ENCODE data around the gene KLF9. TPM values are rescaled to one million over a fixed set of nuclear protein-coding genes. Genes with fewer than 3 reads are reported as not detected.

The KLF9 gene
- total and polyA plus RNA-seq, 2 donors (not counting 3 experiments of a cell fraction or from before 2014, with no cell fraction given) = 7.3 to 17.2 TPM

DNA sequence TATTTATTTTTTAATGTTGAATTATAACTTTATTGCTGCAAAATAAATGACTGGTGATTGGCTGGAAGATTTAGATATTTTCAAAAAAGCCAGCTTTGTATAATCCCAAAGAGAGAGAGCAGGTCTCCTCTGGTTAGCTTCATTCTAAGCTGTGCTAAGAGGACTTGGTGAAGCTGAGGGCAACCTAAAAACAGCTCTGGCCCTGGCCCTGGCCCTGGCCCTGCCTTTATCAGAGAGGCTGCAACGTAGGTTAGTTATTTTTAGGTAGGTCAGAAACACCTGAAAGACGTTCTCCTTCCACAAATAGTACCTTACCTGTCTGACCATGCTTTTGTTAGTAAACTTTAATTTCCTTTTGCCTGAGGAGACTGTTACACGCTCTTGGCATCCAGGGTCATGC lies 58.7 kb downstream of the KLF9 start:
- no peaks in the 10 kb centered on the region for H3K79me2 ChIP-seq (ENCODE audit: control insufficient read depth, insufficient read depth, low read length)
- no peaks in the 10 kb centered on the region for H3K27me3 ChIP-seq (ENCODE audit: control insufficient read depth in 2 of 2, insufficient read depth in 2 of 2, low read length in 2 of 2)
- no peak overlapping the region for H3K4me2 ChIP-seq (ENCODE audit: insufficient read depth, low read length)
- CTCF ChIA-PET = interaction anchor here (0.9 to 1.4 kb wide), 4 partner anchors 10 to 246 kb away, joined by 3 to 7 read pairs (median 5); no protein-coding TSS in a partner anchor
- no peak overlapping the region for H3K4me3 ChIP-seq (replicated peaks in 1 of 3; ENCODE audit: insufficient read depth in 1 of 3, low read depth in 1 of 3, low read length in 3 of 3)
- TF ChIP-seq, protein P1, sequence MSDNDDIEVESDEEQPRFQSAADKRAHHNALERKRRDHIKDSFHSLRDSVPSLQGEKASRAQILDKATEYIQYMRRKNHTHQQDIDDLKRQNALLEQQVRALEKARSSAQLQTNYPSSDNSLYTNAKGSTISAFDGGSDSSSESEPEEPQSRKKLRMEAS (IDR thresholded peaks at IDR 0.05; ENCODE audit: insufficient read depth, insufficient read length) = no peak
- TF ChIP-seq, protein P2, sequence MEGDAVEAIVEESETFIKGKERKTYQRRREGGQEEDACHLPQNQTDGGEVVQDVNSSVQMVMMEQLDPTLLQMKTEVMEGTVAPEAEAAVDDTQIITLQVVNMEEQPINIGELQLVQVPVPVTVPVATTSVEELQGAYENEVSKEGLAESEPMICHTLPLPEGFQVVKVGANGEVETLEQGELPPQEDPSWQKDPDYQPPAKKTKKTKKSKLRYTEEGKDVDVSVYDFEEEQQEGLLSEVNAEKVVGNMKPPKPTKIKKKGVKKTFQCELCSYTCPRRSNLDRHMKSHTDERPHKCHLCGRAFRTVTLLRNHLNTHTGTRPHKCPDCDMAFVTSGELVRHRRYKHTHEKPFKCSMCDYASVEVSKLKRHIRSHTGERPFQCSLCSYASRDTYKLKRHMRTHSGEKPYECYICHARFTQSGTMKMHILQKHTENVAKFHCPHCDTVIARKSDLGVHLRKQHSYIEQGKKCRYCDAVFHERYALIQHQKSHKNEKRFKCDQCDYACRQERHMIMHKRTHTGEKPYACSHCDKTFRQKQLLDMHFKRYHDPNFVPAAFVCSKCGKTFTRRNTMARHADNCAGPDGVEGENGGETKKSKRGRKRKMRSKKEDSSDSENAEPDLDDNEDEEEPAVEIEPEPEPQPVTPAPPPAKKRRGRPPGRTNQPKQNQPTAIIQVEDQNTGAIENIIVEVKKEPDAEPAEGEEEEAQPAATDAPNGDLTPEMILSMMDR (IDR thresholded peaks at IDR 0.05; ENCODE audit: extremely low read depth in 1 of 2, insufficient read depth in 1 of 2, low read depth in 1 of 2, low read length in 2 of 2) = no peak
- no peak for TF ChIP-seq FOS (IDR thresholded peaks at IDR 0.05; ENCODE audit: borderline replicate concordance, insufficient read depth, low read length)
- TF ChIP-seq POLR2A (IDR thresholded peaks at IDR 0.05; ENCODE audit: low read depth, low read length) = no peak
- TF ChIP-seq EZH2 (IDR thresholded peaks at IDR 0.05; ENCODE audit: borderline replicate concordance, low read depth, low read length, severe bottlenecking) = no peak
- no peak for TF ChIP-seq POLR2AphosphoS5 (IDR thresholded peaks at IDR 0.05; ENCODE audit: insufficient read depth, low read depth, low read length)
- intact Hi-C loops (cut with micrococcal nuclease) (no loop called here), dilution Hi-C loops (cut with MboI; ENCODE audit: extremely low pct_ligation_motif_present, low sequenced_read_pairs) (no loop called here)
- BruUV-seq (replicated peaks) = no TSS peak
- H3K36me3 ChIP-seq (ENCODE audit: control insufficient read depth in 2 of 2, extremely low read depth in 1 of 2, insufficient read depth in 2 of 2, low read length in 2 of 2) = peaks cover 1 to 3% of the 10 kb centered on the region in 2 experiments
- H3K9me3 ChIP-seq (replicated peaks; ENCODE audit: control insufficient read depth, insufficient read depth, low read length) = no peaks in the 10 kb centered on the region
- H3K27ac ChIP-seq (ENCODE audit: insufficient read depth, low read depth, low read length) = no peak overlapping the region
- H4K20me1 ChIP-seq (replicated peaks; ENCODE audit: control insufficient read depth, extremely low read depth, insufficient read depth, low read length) = no peaks in the 10 kb centered on the region
- H3K9me1 ChIP-seq (replicated peaks; ENCODE audit: control insufficient read depth, extremely low read depth, insufficient read depth, low read length) = no peaks in the 10 kb centered on the region
- H2AFZ ChIP-seq (ENCODE audit: low read depth, low read length) = no peak overlapping the region
- H3K4me1 ChIP-seq (ENCODE audit: control insufficient read depth, extremely low read depth, insufficient read depth, low read length) = no peaks in the 10 kb centered on the region
- FAIRE-seq = no peak
- DNase-seq (ENCODE audit: low read depth, low spot score) = no peak
- POLR2A ChIA-PET = no interaction called here
- no peak overlapping the region for H3K9ac ChIP-seq (replicated peaks; ENCODE audit: extremely low read depth, insufficient read depth, low read length)
